ENCODE measurements around the gene ENOX1. TPM values are rescaled to one million over a fixed set of nuclear protein-coding genes. Genes with fewer than 3 reads are reported as not detected.

The ENOX1 gene
- total RNA-seq, 1 donor from 2014 or later: 2.5 TPM

DNA sequence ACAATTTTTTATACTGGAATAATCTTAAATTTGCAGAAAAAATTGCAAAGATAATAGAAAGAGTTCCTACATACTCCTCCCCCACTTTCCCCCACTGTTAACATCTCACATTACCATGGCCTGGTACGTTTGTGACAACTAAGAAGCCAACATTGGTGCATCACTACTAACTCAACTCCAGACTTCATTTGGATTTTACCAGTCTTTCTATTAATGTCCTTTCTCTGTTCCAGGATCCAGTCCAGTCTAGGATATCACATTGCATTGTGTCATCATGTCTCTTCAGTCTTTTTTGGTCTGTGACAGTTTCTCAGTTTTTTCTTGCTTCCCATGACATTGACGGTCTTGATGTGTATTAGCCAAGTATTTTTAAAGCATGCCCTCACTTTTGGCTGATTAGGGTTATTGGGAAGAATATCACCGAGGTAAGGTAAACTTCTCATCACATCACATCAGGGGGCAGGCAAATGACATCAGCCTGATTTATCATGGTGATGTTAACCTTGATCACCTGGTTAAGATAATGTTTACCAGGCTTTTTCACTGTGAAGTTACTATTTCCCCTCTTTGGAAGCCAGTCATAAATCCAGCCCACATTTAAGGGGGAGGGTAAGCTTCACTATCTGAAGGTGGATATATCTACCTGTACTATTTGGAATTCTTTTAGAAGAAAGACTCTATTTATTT is 322.1 kb downstream of the ENOX1 start:
- no peaks in the 10 kb centered on the region for H3K27me3 Mint-ChIP-seq
- TF ChIP-seq, protein P1, sequence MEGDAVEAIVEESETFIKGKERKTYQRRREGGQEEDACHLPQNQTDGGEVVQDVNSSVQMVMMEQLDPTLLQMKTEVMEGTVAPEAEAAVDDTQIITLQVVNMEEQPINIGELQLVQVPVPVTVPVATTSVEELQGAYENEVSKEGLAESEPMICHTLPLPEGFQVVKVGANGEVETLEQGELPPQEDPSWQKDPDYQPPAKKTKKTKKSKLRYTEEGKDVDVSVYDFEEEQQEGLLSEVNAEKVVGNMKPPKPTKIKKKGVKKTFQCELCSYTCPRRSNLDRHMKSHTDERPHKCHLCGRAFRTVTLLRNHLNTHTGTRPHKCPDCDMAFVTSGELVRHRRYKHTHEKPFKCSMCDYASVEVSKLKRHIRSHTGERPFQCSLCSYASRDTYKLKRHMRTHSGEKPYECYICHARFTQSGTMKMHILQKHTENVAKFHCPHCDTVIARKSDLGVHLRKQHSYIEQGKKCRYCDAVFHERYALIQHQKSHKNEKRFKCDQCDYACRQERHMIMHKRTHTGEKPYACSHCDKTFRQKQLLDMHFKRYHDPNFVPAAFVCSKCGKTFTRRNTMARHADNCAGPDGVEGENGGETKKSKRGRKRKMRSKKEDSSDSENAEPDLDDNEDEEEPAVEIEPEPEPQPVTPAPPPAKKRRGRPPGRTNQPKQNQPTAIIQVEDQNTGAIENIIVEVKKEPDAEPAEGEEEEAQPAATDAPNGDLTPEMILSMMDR (IDR thresholded peaks at IDR 0.05; ENCODE audit: unreplicated experiment): no peak

DNA sequence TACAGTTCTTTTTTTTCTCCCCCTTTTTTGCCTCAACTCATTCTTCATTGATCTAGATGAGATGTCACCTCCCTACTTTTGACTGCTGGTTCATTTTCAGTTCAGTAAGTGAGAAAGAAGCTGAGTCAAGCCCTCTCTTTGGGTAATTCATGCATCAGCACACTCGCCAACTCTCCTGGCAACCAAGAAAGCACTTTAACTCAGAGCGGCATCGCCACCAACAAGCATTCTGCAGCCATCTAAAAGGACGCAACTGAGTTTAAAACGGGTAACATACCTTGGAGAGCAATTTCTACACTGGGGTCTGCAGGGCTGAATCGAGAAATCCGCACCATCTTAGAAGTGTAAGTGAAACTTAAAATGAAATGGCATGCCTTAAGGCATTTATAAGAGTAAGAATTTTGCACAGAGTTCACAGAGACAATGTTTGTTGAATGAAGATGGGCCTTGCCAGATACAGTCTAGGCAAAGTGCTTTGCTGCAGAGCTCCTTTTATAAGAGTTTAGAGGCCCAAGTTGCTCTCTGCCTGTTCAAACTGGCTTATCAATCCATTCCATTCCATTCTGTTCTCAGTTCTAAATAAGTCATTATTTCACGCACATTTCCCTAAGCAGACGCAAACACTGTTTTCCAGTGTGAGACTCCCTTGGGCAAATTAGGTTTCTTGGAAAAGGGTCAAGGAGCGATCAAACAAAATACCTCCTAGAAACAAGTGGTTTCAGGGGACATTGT is 338.0 kb downstream of the ENOX1 start:
- H3K9me3 Mint-ChIP-seq (ENCODE audit: low read depth): no peaks in the 10 kb centered on the region
- H3K27ac Mint-ChIP-seq: no peak overlapping the region
- peaks cover 20% of the 10 kb centered on the region for H3K4me1 Mint-ChIP-seq (ENCODE audit: low read depth)
- no peaks in the 10 kb centered on the region for H3K27me3 Mint-ChIP-seq
- DNase-seq (ENCODE audit: low spot score, unreplicated experiment): no peak
- no peaks in the 10 kb centered on the region for H3K36me3 Mint-ChIP-seq (ENCODE audit: insufficient read depth)
- no peak overlapping the region for H3K4me3 Mint-ChIP-seq (ENCODE audit: low read depth)
- TF ChIP-seq, protein P1 (IDR thresholded peaks at IDR 0.05; ENCODE audit: unreplicated experiment): no peak

More for the DNA sequence above, 322.1 kb downstream of the ENOX1 start:
- H3K9me3 Mint-ChIP-seq (ENCODE audit: low read depth): no peaks in the 10 kb centered on the region
- no peak overlapping the region for H3K27ac Mint-ChIP-seq
- peaks cover 2% of the 10 kb centered on the region for H3K4me1 Mint-ChIP-seq (ENCODE audit: low read depth)
- H3K36me3 Mint-ChIP-seq (ENCODE audit: insufficient read depth): no peaks in the 10 kb centered on the region
- no peak overlapping the region for H3K4me3 Mint-ChIP-seq (ENCODE audit: low read depth)
- no peak for DNase-seq (ENCODE audit: low spot score, unreplicated experiment)

DNA sequence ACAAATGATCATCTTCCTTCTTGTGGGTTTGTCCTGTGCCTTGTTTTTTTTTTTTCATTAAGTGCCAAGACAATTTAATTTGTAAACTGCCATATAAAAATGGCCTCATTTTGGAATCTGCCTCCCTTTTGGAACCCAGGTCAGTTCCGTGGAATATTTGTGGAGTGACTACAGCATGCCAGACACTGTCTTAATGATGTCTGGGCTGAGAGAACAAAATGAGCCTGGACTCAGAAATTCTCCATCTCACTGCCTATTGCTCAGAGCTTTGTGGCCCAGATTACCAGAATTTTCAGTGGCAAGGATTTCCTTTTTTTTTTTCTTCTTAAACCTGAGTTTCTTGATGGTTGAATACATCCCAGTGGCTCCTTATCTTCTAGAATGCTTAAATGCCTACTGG is 340.6 kb downstream of the ENOX1 start:
- DNase-seq (ENCODE audit: low spot score, unreplicated experiment): no peak
- no peak overlapping the region for H3K27ac Mint-ChIP-seq
- H3K9me3 Mint-ChIP-seq (ENCODE audit: low read depth): no peaks in the 10 kb centered on the region
- H3K4me3 Mint-ChIP-seq (ENCODE audit: low read depth): no peak overlapping the region
- H3K4me1 Mint-ChIP-seq (ENCODE audit: low read depth): peaks cover 20% of the 10 kb centered on the region
- H3K27me3 Mint-ChIP-seq: no peaks in the 10 kb centered on the region
- no peaks in the 10 kb centered on the region for H3K36me3 Mint-ChIP-seq (ENCODE audit: insufficient read depth)
- TF ChIP-seq, protein P1 (IDR thresholded peaks at IDR 0.05; ENCODE audit: unreplicated experiment): no peak

DNA sequence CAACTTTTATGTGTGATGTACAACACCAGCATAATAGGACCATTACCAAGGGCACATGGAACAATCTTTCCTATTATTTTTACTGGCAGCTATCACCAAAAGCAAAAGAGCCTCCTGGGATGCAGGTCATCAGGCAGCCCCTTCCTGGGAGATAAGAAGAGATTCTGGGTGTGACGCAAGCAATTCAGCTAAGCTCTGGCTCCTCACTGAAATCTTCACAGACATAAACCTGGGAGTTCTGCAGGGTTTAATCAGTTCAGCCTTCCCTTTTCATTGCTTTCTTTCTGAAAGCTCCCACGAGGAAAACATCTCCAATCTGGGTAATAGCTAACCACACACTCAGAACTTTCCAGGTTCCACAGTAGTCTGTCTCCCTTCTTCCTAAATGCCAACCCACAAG is 341.1 kb downstream of the ENOX1 start:
- peaks cover 20% of the 10 kb centered on the region for H3K4me1 Mint-ChIP-seq (ENCODE audit: low read depth)
- no peaks in the 10 kb centered on the region for H3K9me3 Mint-ChIP-seq (ENCODE audit: low read depth)
- no peaks in the 10 kb centered on the region for H3K36me3 Mint-ChIP-seq (ENCODE audit: insufficient read depth)
- H3K27me3 Mint-ChIP-seq: no peaks in the 10 kb centered on the region
- TF ChIP-seq, protein P1 (IDR thresholded peaks at IDR 0.05; ENCODE audit: unreplicated experiment): no peak
- no peak overlapping the region for H3K27ac Mint-ChIP-seq
- no peak for DNase-seq (ENCODE audit: low spot score, unreplicated experiment)
- H3K4me3 Mint-ChIP-seq (ENCODE audit: low read depth): no peak overlapping the region

DNA sequence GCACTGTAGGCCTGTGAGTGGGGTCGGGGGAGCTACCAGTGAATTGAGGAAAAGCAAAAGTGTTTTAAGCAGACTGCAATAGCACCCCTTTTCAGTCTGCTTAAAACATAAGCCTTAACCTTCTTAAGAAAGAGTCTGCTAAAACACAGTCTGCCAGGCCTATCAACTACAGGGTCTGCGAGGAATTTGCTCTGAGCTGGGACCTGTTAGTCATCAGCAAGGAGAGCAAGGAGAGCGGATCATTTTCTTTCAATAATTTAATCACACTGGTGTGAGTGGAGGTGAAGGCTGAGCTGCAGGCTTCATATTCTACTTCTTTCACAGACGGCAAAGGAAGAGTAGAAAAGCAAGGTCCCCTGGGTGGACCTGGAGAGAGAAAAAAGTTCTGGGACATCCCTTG is 342.7 kb downstream of the ENOX1 start:
- DNase-seq (ENCODE audit: low spot score, unreplicated experiment): no peak
- no peak overlapping the region for H3K27ac Mint-ChIP-seq
- TF ChIP-seq, protein P1 (IDR thresholded peaks at IDR 0.05; ENCODE audit: unreplicated experiment): no peak
- peaks cover 22% of the 10 kb centered on the region for H3K4me1 Mint-ChIP-seq (ENCODE audit: low read depth)
- no peaks in the 10 kb centered on the region for H3K36me3 Mint-ChIP-seq (ENCODE audit: insufficient read depth)
- H3K27me3 Mint-ChIP-seq: no peaks in the 10 kb centered on the region
- H3K9me3 Mint-ChIP-seq (ENCODE audit: low read depth): no peaks in the 10 kb centered on the region
- no peak overlapping the region for H3K4me3 Mint-ChIP-seq (ENCODE audit: low read depth)
